ENCODE data around the gene KCND1.

The KCND1 gene

DNA sequence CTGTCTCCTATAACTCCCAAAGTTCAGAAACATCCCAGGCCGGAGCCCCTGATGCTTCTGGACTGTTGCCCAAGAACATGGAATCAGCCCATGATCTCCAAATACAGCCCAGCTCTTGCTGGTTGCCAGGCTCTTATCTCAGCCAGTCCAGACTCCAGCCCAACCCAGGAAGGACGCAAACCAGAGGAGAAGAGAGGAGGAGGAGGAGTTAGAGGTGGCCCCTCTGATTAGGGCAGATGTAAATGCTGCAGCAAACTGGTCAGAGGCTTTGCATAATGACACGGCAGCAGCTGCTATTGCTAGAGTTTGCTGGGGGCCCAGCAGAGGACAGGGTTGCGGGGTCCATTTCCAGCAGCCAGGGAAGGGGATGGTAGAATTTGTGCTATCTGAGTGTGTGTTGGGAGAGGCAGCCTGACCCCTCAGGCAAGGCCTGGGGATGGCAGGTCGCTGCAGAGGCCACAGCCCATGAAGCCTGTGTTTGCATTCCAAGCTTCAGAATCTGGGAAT, 10.0 kb downstream of the KCND1 start:
- no peaks in the 10 kb centered on the region; the same call in 1 of the 2 replicates for H3K36me3 ChIP-seq (ENCODE audit: control insufficient read depth, insufficient read depth, low read length)
- no peaks in the 10 kb centered on the region for H3K27me3 ChIP-seq (replicated peaks; ENCODE audit: control insufficient read depth, insufficient read depth, low read length)
- no peak overlapping the region for H3K4me3 ChIP-seq (replicated peaks; ENCODE audit: low read depth, low read length)
- no peak for DNase-seq (ENCODE audit: extremely low read depth, insufficient read length)
- TF ChIP-seq, protein P1, sequence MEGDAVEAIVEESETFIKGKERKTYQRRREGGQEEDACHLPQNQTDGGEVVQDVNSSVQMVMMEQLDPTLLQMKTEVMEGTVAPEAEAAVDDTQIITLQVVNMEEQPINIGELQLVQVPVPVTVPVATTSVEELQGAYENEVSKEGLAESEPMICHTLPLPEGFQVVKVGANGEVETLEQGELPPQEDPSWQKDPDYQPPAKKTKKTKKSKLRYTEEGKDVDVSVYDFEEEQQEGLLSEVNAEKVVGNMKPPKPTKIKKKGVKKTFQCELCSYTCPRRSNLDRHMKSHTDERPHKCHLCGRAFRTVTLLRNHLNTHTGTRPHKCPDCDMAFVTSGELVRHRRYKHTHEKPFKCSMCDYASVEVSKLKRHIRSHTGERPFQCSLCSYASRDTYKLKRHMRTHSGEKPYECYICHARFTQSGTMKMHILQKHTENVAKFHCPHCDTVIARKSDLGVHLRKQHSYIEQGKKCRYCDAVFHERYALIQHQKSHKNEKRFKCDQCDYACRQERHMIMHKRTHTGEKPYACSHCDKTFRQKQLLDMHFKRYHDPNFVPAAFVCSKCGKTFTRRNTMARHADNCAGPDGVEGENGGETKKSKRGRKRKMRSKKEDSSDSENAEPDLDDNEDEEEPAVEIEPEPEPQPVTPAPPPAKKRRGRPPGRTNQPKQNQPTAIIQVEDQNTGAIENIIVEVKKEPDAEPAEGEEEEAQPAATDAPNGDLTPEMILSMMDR (IDR thresholded peaks at IDR 0.05; ENCODE audit: insufficient read depth, low read length, poor library complexity, severe bottlenecking) = no peak

DNA sequence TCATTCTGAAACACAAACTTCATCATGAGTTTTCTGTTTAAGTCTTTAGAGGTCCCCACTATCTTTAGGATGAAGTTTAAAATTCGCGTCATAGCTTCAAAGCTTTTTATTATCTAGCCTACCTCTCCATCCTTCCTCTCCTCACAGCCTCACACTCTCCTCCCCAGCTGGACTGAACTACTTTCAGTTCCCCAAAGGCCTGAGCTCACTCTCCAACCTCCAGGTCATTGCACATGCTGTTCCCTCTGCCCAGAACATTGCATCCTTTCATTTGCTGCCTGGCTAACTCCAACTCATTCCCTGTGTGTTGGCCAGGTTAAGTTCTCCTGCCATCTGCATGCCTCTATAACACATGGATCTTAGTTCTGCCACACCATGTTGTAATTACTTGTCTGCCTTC, 11.4 kb downstream of the KCND1 start:
- Histone ChIP-seq H3K36me3 (ENCODE audit: control insufficient read depth, insufficient read depth, low read length) (no peaks in the 10 kb centered on the region; the same call in 1 of the 2 replicates), H3K4me3 (replicated peaks; ENCODE audit: low read depth, low read length) (no peak overlapping the region), H3K27me3 (replicated peaks; ENCODE audit: control insufficient read depth, insufficient read depth, low read length) (no peaks in the 10 kb centered on the region)
- TF ChIP-seq, protein P1 (IDR thresholded peaks at IDR 0.05; ENCODE audit: insufficient read depth, low read length, poor library complexity, severe bottlenecking) = no peak
- DNase-seq (ENCODE audit: extremely low read depth, insufficient read length) = no peak

DNA sequence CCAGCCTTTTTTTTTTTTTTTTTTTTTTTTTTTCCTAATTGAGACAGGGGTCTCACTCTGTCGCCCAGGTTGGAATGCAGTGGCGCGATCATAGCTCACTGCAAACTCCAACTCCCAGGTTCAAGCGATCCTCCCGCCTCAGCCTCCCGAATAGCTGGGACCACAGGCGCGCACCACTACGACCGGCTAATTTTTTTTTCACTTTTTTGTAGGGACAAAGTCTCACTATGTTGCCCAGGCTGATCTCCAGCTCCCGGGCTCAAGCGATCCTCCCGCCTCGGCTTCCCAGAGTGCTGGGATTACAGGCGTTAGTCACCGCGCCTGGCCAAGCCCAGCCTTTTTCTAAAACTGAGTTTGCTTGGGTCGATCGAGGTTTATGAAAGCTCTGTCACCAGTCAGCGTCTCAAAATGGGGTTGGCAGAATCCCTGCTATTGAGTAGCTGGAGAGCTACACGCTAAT, 13.0 kb downstream of the KCND1 start:
- DNase-seq (ENCODE audit: extremely low read depth, insufficient read length) = no peak
- TF ChIP-seq, protein P1 (IDR thresholded peaks at IDR 0.05; ENCODE audit: insufficient read depth, low read length, poor library complexity, severe bottlenecking) = no peak
- Histone ChIP-seq H3K27me3 (replicated peaks; ENCODE audit: control insufficient read depth, insufficient read depth, low read length) (no peaks in the 10 kb centered on the region), H3K36me3 (ENCODE audit: control insufficient read depth, insufficient read depth, low read length) (no peaks in the 10 kb centered on the region; the same call in none of the 2 replicates), H3K4me3 (replicated peaks; ENCODE audit: low read depth, low read length) (peak overlapping the region; percentile 49)

DNA sequence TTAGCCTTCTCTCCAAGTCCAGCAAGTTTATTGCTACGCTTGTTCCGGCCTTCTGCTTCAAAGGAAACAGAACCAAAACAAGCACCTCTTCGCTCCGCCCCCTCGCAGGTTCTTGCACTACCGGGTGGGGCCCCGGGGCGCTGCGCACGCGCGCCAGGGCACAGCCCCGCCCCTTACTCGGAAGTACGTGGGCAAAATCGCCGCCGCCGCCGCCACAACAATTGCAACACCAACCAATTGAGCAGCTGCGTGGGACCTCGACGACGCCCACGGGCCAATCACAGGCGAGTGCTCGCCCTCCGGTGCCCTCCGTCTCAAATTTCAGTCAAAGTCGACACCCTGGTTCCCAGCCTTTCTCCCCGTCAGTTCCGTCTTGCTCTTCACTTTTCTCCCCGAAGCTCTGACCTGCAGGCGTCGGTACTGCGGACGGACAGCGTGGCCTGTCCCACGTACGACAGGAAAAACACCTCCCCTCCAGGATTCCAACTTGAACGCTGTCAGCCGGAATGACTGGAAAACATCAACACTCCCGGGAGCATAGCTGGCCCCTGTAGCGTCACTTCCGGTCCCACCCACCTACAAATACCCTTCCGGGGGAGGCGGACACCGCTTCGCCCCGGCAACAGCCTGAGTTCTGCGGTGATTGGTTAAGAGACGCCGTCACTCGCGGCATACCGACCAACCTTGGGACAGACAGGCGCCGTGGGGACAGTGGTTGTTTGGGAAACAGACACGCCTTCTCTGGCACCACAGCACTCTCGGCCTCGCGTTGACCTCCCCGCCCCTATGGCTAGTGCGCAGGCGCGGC, 13.6 kb downstream of the KCND1 start:
- Histone ChIP-seq H3K36me3 (ENCODE audit: control insufficient read depth, insufficient read depth, low read length) (no peaks in the 10 kb centered on the region; the same call in none of the 2 replicates), H3K4me3 (replicated peaks; ENCODE audit: low read depth, low read length) (peak overlapping the region; percentile 71), H3K27me3 (replicated peaks; ENCODE audit: control insufficient read depth, insufficient read depth, low read length) (no peaks in the 10 kb centered on the region)
- DNase-seq (ENCODE audit: extremely low read depth, insufficient read length) = peak; percentile 97
- TF ChIP-seq, protein P1 (IDR thresholded peaks at IDR 0.05; ENCODE audit: insufficient read depth, low read length, poor library complexity, severe bottlenecking) = no peak

DNA sequence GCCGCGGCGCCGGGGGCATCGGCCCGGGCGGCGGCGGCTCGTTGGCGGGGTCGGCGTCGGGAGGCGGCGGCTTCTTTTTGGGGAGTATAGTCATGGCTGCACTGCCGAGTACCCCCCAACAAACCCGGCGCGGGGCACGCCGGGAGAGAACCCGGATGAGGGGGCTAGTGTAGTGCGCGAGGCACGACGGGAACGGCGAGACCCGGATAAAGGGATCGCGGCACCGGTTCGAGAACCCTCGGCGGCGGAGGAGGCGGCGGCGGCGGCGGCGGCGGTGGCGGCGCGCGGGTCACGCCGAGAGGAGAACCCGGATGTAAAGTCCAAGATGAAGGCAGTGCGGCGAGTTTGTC, 14.2 kb downstream of the KCND1 start, which contains the start of gene OTUD5:
Gene OTUD5, minus strand, starts transcription at position 131 of the 350 bp plus-strand sequence. Its CDS starts 37 bp downstream, at position 94.
- H3K36me3 ChIP-seq (ENCODE audit: control insufficient read depth, insufficient read depth, low read length) = no peaks in the 10 kb centered on the region; the same call in none of the 2 replicates
- H3K27me3 ChIP-seq (replicated peaks; ENCODE audit: control insufficient read depth, insufficient read depth, low read length) = no peaks in the 10 kb centered on the region
- peak; percentile 78 for DNase-seq (ENCODE audit: extremely low read depth, insufficient read length)
- TF ChIP-seq, protein P1 (IDR thresholded peaks at IDR 0.05; ENCODE audit: insufficient read depth, low read length, poor library complexity, severe bottlenecking) = no peak
- peak within 1 kb of the TSS; percentile 71 for H3K4me3 ChIP-seq (replicated peaks; ENCODE audit: low read depth, low read length)
